ENCODE measurements around the gene LTBP3. TPM values are rescaled to one million over a fixed set of nuclear protein-coding genes. Genes with fewer than 3 reads are reported as not detected.

The LTBP3 gene
- total and polyA plus RNA-seq, 10 donors: 20.6 to 137 (median 87.5) TPM

DNA sequence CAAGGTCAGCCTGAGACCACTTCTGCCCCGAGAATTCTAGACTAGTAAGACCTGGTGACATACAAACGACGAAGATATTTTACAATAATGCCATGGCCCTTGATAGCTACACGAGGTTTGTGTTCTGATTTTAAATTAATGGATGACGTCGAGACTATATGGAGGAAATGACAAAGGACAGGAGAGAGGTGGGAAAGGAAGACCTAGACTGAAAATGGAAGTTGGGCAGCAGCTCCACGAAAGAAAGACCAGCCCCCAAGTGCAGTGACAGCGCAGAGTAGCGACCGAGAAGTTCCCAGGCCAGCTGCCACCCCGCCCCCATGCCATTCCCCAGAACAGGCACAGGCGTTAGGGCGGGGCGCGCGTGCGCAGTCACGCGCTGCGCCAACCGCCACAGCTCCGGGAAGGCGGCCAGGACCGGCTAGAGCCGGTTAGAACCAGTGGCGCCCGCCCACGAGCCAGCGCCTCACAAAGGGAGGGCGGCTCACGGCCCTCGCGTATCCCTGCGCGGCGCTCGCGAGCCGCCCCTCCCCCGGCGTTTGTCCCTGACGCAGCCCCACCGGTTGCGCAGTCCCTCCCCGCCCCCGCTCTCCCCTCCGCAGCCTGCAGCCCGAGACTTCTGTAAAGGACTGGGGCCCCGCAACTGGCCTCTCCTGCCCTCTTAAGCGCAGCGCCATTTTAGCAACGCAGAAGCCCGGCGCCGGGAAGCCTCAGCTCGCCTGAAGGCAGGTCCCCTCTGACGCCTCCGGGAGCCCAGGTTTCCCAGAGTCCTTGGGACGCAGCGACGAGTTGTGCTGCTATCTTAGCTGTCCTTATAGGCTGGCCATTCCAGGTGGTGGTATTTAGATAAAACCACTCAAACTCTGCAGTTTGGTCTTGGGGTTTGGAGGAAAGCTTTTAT lies 60.8 kb downstream of the LTBP3 start:
- Histone ChIP-seq H3K4me1 (peaks cover 38 to 57% (median 48%) of the 10 kb centered on the region in 6 donors), H3K36me3 (peaks cover 0 to 14% (median 10%) of the 10 kb centered on the region in 6 donors), H3K9me3 (no peaks in the 10 kb centered on the region), H3K4me3 (peak overlapping the region; percentile 59 to 92 (median 77)), H3K27me3 (replicated peaks in 1 of 7) (no peaks in the 10 kb centered on the region), H3K27ac (peak overlapping the region; percentile 95 to 100 (median 98))
- TF ChIP-seq POLR2A (IDR thresholded peaks at IDR 0.05) (peak; percentile 52 to 88 (median 82)), POLR2AphosphoS5 (IDR thresholded peaks at IDR 0.05) (peak; percentile 97 to 99 (median 98))
- TF ChIP-seq, protein P1, sequence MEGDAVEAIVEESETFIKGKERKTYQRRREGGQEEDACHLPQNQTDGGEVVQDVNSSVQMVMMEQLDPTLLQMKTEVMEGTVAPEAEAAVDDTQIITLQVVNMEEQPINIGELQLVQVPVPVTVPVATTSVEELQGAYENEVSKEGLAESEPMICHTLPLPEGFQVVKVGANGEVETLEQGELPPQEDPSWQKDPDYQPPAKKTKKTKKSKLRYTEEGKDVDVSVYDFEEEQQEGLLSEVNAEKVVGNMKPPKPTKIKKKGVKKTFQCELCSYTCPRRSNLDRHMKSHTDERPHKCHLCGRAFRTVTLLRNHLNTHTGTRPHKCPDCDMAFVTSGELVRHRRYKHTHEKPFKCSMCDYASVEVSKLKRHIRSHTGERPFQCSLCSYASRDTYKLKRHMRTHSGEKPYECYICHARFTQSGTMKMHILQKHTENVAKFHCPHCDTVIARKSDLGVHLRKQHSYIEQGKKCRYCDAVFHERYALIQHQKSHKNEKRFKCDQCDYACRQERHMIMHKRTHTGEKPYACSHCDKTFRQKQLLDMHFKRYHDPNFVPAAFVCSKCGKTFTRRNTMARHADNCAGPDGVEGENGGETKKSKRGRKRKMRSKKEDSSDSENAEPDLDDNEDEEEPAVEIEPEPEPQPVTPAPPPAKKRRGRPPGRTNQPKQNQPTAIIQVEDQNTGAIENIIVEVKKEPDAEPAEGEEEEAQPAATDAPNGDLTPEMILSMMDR (IDR thresholded peaks at IDR 0.05 in 8 of 11, conservative IDR thresholded peaks at IDR 0.05 in 3 of 11): peak in 4 of 11 experiments; percentile 5 to 45 (median 34)
- 0 to 1% (median 0%) methylated on average over 53 to 61 of the region's 61 CpGs for WGBS, 5 donors
- peak; percentile 100 for DNase-seq
- intact Hi-C loops (cut with DNase I; ENCODE audit: low total_unique reads): no loop called here

DNA sequence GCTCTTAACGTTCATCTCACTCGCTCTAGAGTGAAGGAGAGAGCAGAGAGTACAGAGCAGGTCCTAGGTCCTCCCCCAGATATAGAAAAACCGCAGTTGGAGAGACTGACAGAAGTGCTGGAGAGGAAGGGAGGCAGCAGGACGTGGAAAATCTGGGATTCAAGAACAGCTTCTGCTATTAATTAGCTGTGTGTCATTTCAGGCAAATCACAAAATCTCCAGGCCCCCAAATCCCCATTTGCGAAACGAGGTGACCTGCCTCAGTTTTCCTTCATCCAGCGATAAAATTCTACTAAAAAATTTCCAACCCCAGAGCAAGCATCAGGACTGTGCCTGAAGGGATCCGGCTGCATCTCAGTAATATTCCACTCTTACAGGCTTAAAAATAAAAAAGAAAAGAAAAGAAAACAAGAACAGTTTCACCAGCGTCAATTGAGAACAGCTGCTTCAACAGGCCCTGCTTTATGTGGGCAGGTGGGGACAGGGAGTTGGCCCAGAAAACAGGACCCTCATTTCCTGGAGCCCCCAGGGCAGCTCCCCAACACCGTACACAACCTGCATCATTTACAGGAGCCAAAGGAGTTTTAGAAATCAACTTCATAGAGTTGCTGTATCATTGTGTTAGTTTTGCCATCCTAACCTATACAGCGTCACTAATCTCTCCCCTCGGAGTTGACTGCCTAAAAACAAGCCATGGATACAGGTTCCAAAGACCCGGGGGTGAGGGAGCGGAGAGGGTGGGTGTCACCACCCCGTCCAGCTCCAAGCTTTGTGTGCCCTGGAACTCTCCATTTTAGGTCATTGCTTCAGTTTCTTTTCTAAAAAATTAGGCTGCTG lies 61.6 kb downstream of the LTBP3 start:
- H3K9me3 ChIP-seq: no peaks in the 10 kb centered on the region
- no peaks in the 10 kb centered on the region for H3K27me3 ChIP-seq (replicated peaks in 1 of 7)
- peak in 1 of 3 donors; percentile 39 for TF ChIP-seq POLR2AphosphoS5 (IDR thresholded peaks at IDR 0.05)
- no peak for TF ChIP-seq POLR2A (IDR thresholded peaks at IDR 0.05)
- peak overlapping the region in 7 of 8 donors; percentile 2 to 92 (median 67) for H3K4me3 ChIP-seq
- 42 to 44% (median 42%) methylated on average over 15 of the region's 15 CpGs for WGBS, 5 donors
- no peak for DNase-seq
- peaks cover 46 to 66% (median 57%) of the 10 kb centered on the region in 6 donors for H3K4me1 ChIP-seq
- intact Hi-C loops (cut with DNase I; ENCODE audit: low total_unique reads): no loop called here
- H3K36me3 ChIP-seq: peaks cover 0 to 5% (median 4%) of the 10 kb centered on the region in 6 donors
- peak overlapping the region; percentile 95 to 100 (median 98) for H3K27ac ChIP-seq

- Histone ChIP-seq H3K36me3 (no peaks in the 10 kb centered on the region), H3K9me3 (no peaks in the 10 kb centered on the region), H3K27me3 (replicated peaks in 1 of 7) (no peaks in the 10 kb centered on the region), H3K4me3 (peak overlapping the region in 2 of 8 donors; percentile 5 to 52), H3K27ac (peak overlapping the region; percentile 89 to 100 (median 98)), H3K4me1 (peaks cover 61 to 94% (median 84%) of the 10 kb centered on the region in 6 donors)
- TF ChIP-seq POLR2AphosphoS5 (IDR thresholded peaks at IDR 0.05) (peak in 1 of 3 donors; percentile 36), POLR2A (IDR thresholded peaks at IDR 0.05) (no peak)
- TF ChIP-seq, protein P1 (IDR thresholded peaks at IDR 0.05 in 8 of 11, conservative IDR thresholded peaks at IDR 0.05 in 3 of 11): no peak
- 56 to 70% (median 62%) methylated on average over 11 to 12 of the region's 12 CpGs for WGBS, 5 donors
- DNase-seq: no peak
- intact Hi-C loops (cut with DNase I; ENCODE audit: low total_unique reads): no loop called here
Measured at GRCh38 chr11:65493367-65494176, 64.6 kb downstream of the LTBP3 start.

All from spleen (tissue), 11 donors.